D721Med (cell line): Measurements from ENCODE around the gene SEC22B.
"Not testable (repeated sequence)": the region's sequence is repeated elsewhere in the genome, so short reads cannot be mapped to it uniquely, and the experiment has no call there.

Experiments used
- DNase-seq: peaks from one replicate; pipeline ENCODE4 v3.0.0; 2011; ENCODE audit warnings: low spot score; ENCODE audit not compliant: insufficient read length
- FAIRE-seq: peaks from 2 replicates; lab custom pipeline; 2011; peaks lifted over from hg19 to GRCh38; lab: Jason Lieb, UNC

SEC22B gene

DNA sequence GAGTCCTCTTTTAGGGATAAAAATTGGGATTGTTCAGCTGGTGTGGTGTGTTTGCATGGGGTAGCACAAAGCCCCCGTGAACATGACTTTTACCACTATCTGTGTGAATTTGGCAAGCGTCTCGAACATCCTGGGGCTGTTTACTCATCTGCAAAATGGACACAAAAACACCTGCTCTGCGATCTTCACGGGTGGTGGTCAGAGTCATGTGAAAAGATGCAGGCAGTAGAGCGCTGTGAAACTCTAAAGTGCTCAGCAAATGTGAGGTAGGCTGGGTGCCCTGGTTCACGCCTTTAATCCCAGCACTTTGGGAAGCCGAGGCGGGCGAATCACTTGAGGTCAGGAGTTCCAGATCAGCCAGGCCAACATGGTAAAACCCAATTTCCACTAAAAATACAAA, 67.1 kb downstream of the SEC22B start:
- FAIRE-seq, DNase-seq: not testable (repeated sequence)

DNA sequence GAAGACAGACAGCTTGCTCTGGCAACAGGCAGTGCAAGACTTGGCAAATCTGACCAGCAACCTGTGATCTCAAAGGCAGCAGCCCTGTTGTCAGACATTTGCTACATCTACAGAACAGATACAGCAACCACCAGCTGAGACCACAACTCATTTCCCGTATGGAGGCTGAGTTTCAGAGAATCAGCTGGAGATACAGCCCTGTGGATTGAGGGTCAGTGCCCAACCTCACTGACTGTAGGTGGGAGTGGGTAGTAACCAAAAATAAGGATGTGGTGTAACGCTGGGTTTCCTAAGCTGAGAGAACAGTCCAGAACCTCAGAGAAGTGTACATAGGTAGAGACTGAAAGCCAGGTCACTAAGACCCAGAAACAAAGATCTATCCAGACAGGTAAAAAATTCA, 71.0 kb downstream of the SEC22B start:
- FAIRE-seq, DNase-seq: not testable (repeated sequence)

DNA sequence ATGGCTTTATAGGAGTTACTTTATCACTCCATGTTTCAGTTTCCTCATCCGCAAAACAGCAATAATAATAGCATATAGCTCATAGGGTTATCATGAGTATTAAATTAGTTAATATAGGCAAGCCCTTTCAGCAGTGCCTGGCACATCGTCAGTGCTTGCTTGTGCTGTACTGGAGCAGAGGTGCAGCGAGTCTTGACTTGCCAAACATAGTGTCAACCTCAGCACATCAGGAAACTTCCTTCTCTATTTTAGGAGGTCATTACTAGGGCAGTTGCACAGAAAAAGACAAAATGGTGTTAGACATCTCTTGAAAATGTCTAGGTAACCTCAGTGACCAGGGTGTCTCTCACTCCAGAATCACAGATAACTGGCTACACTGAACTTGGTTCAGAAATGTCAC, 72.6 kb downstream of the SEC22B start:
- FAIRE-seq, DNase-seq: not testable (repeated sequence)

- DNase-seq, FAIRE-seq: not testable (repeated sequence)
Observed at GRCh38 chr1:120101593-120101992, 74.7 kb downstream of the SEC22B start.
